HEK293T (cell line): ENCODE measurements around the gene MIEF2.

Experiments used
- CTCF ChIA-PET: fragments of 350-600 bp; formaldehyde crosslinking; extraction: SDS; loops from one replicate; lab custom pipeline; 2021; ENCODE audit warnings: antibody characterized with exemption, inconsistent platforms; lab: Yijun Ruan, JAX
- POLR2A ChIA-PET: fragments of 350-600 bp; formaldehyde crosslinking; extraction: SDS; loops from one replicate; lab custom pipeline; 2020; ENCODE audit warnings: antibody characterized with exemption, inconsistent platforms; lab: Yijun Ruan, JAX
- DNase-seq: peaks from one replicate; pipeline ENCODE4 v3.0.0; 2012; ENCODE audit warnings: mixed read lengths; ENCODE audit errors: extremely low spot score
- ARNT ChIP-seq: fragments of 450-650 bp; IDR thresholded peaks from 2 replicates; pipeline ENCODE4 v1.6.1; 2017; ENCODE audit warnings: mild to moderate bottlenecking
- BHLHE40 ChIP-seq: fragments of 450-650 bp; IDR thresholded peaks from 2 replicates; pipeline ENCODE4 v1.6.1; 2016; ENCODE audit warnings: mild to moderate bottlenecking, moderate library complexity, borderline replicate concordance
- CTBP1 ChIP-seq: fragments of 450-650 bp; IDR thresholded peaks from 2 replicates; pipeline ENCODE4 v1.6.1; 2016; ENCODE audit warnings: borderline replicate concordance
- ELF4 ChIP-seq: fragments of 450-650 bp; IDR thresholded peaks from 2 replicates; pipeline ENCODE4 v1.6.1; 2017; ENCODE audit warnings: antibody characterized with exemption
- FOXA1 ChIP-seq: fragments of 450-650 bp; IDR thresholded peaks from 2 replicates; pipeline ENCODE4 v1.6.1; 2016; ENCODE audit warnings: mild to moderate bottlenecking
- FOXK2 ChIP-seq: fragments of 450-650 bp; IDR thresholded peaks from 2 replicates; pipeline ENCODE4 v1.6.1; 2016; ENCODE audit warnings: mild to moderate bottlenecking
- FOXM1 ChIP-seq: fragments of 450-650 bp; IDR thresholded peaks from 2 replicates; pipeline ENCODE4 v1.6.1; 2017; ENCODE audit warnings: mild to moderate bottlenecking, borderline replicate concordance
- HDGF ChIP-seq: fragments of 450-650 bp; IDR thresholded peaks from 2 replicates; pipeline ENCODE4 v1.6.1; 2017; ENCODE audit warnings: antibody characterized with exemption, borderline replicate concordance
- L3MBTL2 ChIP-seq: fragments of 450-650 bp; conservative IDR thresholded peaks from 2 replicates; pipeline ENCODE4 v1.6.1; 2016; ENCODE audit warnings: mild to moderate bottlenecking
- LEF1 ChIP-seq: fragments of 450-650 bp; IDR thresholded peaks from 2 replicates; pipeline ENCODE4 v1.6.1; 2017; ENCODE audit warnings: mild to moderate bottlenecking, borderline replicate concordance
- NFRKB ChIP-seq: fragments of 450-650 bp; IDR thresholded peaks from 2 replicates; pipeline ENCODE4 v1.6.1; 2016; ENCODE audit warnings: mild to moderate bottlenecking, moderate library complexity
- SP1 ChIP-seq: fragments of 450-650 bp; IDR thresholded peaks from 2 replicates; pipeline ENCODE4 v1.6.1; 2017
- SUZ12 ChIP-seq: fragments of 450-650 bp; IDR thresholded peaks from 2 replicates; pipeline ENCODE4 v1.6.1; 2016; ENCODE audit warnings: mild to moderate bottlenecking
- TARDBP ChIP-seq: fragments of 450-650 bp; IDR thresholded peaks from 2 replicates; pipeline ENCODE4 v1.6.1; 2016
- ZNF384 ChIP-seq: fragments of 450-650 bp; IDR thresholded peaks from 2 replicates; pipeline ENCODE4 v1.6.1; 2016
- TF ChIP-seq, protein P1 (sequence below): fragments of 450-650 bp; IDR thresholded peaks from 2 replicates; pipeline ENCODE4 v1.6.1; 2016

The MIEF2 gene

GRCh38 chr17:18270046-18270931 is 9.8 kb downstream of the MIEF2 start:
- TF ChIP-seq, protein P1, sequence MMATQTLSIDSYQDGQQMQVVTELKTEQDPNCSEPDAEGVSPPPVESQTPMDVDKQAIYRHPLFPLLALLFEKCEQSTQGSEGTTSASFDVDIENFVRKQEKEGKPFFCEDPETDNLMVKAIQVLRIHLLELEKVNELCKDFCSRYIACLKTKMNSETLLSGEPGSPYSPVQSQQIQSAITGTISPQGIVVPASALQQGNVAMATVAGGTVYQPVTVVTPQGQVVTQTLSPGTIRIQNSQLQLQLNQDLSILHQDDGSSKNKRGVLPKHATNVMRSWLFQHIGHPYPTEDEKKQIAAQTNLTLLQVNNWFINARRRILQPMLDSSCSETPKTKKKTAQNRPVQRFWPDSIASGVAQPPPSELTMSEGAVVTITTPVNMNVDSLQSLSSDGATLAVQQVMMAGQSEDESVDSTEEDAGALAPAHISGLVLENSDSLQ, result no peak
- no peak for TF ChIP-seq ELF4
- no peak for TF ChIP-seq FOXK2
- TF ChIP-seq ZNF384, result no peak
- TF ChIP-seq FOXM1, result no peak
- TF ChIP-seq CTBP1, result no peak
- no peak for TF ChIP-seq TARDBP
- TF ChIP-seq ARNT, result no peak
- no peak for TF ChIP-seq SP1
- no peak for TF ChIP-seq NFRKB
- no peak for TF ChIP-seq BHLHE40
- no peak for TF ChIP-seq LEF1
- TF ChIP-seq FOXA1, result no peak
- no peak for TF ChIP-seq SUZ12
- no peak for TF ChIP-seq HDGF
- TF ChIP-seq L3MBTL2, result no peak
- DNase-seq, result no peak
- CTCF ChIA-PET, result no interaction called here
- POLR2A ChIA-PET, result interaction anchor here (0.9 kb wide), 1 partner anchor 11 kb away, joined by 3 read pairs; the partner anchor contains the start of gene FLII

- TF ChIP-seq SUZ12 (no peak), CTBP1 (no peak), FOXM1 (no peak), ELF4 (no peak), BHLHE40 (no peak), ARNT (no peak), LEF1 (no peak), TARDBP (no peak), L3MBTL2 (no peak), ZNF384 (no peak), FOXK2 (no peak), HDGF (no peak), SP1 (no peak), NFRKB (no peak), FOXA1 (no peak)
- TF ChIP-seq, protein P1, result no peak
- POLR2A ChIA-PET, result interaction anchor here (1.1 kb wide), 1 partner anchor 13 kb away, joined by 3 read pairs; no protein-coding TSS in a partner anchor
- DNase-seq, result no peak
- CTCF ChIA-PET, result no interaction called here
Measured at GRCh38 chr17:18277076-18277475, 16.6 kb downstream of the MIEF2 start.

- POLR2A ChIA-PET, result interaction anchor here (1.2 kb wide), 1 partner anchor 17 kb away, joined by 3 read pairs; no protein-coding TSS in a partner anchor
Measured at GRCh38 chr17:18278867-18279266, 18.4 kb downstream of the MIEF2 start.

DNA sequence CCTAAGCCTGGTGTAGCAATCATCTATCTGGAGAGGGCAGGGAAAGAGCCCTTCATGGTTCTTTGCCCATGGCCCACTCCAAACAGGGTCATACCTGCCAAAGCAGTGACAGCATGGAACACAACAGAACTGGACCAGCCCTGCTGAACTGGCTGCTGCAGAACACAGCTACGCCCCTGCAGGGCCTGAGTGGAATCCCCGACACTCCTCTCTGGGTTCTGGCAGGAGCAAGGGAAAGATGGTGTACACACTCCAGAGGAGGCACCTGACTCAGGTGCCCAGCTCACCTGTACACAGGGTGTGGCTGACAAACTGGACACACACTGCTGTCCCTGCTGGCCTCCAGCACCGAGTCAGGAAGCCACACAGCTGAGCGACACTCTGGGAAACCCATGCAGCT is 19.8 kb downstream of the MIEF2 start:
- ChIA-PET CTCF (no interaction called here), POLR2A (interaction anchor here (2.0 kb wide), 1 partner anchor 12 kb away, joined by 6 read pairs; no protein-coding TSS in a partner anchor)
- TF ChIP-seq FOXM1, result no peak
- TF ChIP-seq NFRKB, result no peak
- no peak for TF ChIP-seq FOXK2
- no peak for TF ChIP-seq BHLHE40
- TF ChIP-seq HDGF, result no peak
- no peak for TF ChIP-seq CTBP1
- TF ChIP-seq ARNT, result no peak
- TF ChIP-seq FOXA1, result no peak
- no peak for TF ChIP-seq LEF1
- TF ChIP-seq L3MBTL2, result no peak
- TF ChIP-seq TARDBP, result no peak
- DNase-seq, result no peak

More at GRCh38 chr17:18278867-18279266, 18.4 kb downstream of the MIEF2 start:
- TF ChIP-seq HDGF (no peak), ARNT (no peak)
- TF ChIP-seq, protein P1, result no peak
- DNase-seq, result no peak
- CTCF ChIA-PET, result no interaction called here

GRCh38 chr17:18280766-18281371 is 20.4 kb downstream of the MIEF2 start:
- CTCF ChIA-PET, result no interaction called here
- no peak for DNase-seq
- TF ChIP-seq ARNT (no peak), CTBP1 (no peak), ELF4 (no peak), BHLHE40 (no peak), NFRKB (no peak), FOXM1 (no peak), SUZ12 (no peak), LEF1 (no peak), FOXK2 (no peak), HDGF (no peak), SP1 (no peak), L3MBTL2 (no peak), ZNF384 (no peak)
- TF ChIP-seq, protein P1, result no peak
- POLR2A ChIA-PET, result interaction anchor here (2.0 kb wide), 1 partner anchor 13 kb away, joined by 6 read pairs; no protein-coding TSS in a partner anchor
